ENCODE data around the gene COL21A1.

Gene COL21A1

GRCh38 chr6:56047931-56048540 lies 199.3 kb downstream of the COL21A1 start:
- no peak overlapping the region for H3K4me3 ChIP-seq (ENCODE audit: low read length)
- no peak for DNase-seq (ENCODE audit: low read depth)
- TF ChIP-seq, protein P1, sequence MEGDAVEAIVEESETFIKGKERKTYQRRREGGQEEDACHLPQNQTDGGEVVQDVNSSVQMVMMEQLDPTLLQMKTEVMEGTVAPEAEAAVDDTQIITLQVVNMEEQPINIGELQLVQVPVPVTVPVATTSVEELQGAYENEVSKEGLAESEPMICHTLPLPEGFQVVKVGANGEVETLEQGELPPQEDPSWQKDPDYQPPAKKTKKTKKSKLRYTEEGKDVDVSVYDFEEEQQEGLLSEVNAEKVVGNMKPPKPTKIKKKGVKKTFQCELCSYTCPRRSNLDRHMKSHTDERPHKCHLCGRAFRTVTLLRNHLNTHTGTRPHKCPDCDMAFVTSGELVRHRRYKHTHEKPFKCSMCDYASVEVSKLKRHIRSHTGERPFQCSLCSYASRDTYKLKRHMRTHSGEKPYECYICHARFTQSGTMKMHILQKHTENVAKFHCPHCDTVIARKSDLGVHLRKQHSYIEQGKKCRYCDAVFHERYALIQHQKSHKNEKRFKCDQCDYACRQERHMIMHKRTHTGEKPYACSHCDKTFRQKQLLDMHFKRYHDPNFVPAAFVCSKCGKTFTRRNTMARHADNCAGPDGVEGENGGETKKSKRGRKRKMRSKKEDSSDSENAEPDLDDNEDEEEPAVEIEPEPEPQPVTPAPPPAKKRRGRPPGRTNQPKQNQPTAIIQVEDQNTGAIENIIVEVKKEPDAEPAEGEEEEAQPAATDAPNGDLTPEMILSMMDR (conservative IDR thresholded peaks at IDR 0.05; ENCODE audit: low read depth, low read length) = no peak

- no peak overlapping the region for H3K4me3 ChIP-seq (ENCODE audit: low read length)
- TF ChIP-seq, protein P1 (conservative IDR thresholded peaks at IDR 0.05; ENCODE audit: low read depth, low read length) = no peak
- peak; percentile 31 for DNase-seq (ENCODE audit: low read depth)
These were observed 200.8 kb downstream of the COL21A1 start for GRCh38 chr6:56046576-56046975.

DNA sequence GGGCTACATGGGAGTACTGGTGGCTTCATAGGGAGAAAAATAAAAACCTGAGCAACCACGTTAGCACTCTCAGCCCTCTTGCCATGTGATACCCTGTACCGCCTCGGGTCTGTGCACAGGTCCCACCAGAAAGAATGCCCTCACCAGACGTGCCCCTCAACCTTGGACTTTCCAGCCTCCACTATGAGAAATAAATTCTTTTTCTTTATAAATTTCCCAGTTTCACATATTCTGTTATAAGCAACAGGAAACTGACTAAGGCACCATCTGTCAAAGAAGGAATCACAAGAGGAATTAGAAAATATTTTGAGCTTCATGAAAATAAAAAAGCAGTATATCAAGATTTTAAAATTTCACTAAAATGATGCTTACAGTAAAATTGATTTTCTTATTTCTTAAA lies 203.6 kb downstream of the COL21A1 start:
- TF ChIP-seq, protein P1 (conservative IDR thresholded peaks at IDR 0.05; ENCODE audit: low read depth, low read length) = no peak
- DNase-seq (ENCODE audit: low read depth) = no peak
- H3K4me3 ChIP-seq (ENCODE audit: low read length) = no peak overlapping the region

- H3K4me3 ChIP-seq (ENCODE audit: low read length) = no peak overlapping the region
- no peak for DNase-seq (ENCODE audit: low read depth)
- TF ChIP-seq, protein P1 (conservative IDR thresholded peaks at IDR 0.05; ENCODE audit: low read depth, low read length) = no peak
These were observed 204.3 kb downstream of the COL21A1 start for GRCh38 chr6:56043076-56043475.

DNA sequence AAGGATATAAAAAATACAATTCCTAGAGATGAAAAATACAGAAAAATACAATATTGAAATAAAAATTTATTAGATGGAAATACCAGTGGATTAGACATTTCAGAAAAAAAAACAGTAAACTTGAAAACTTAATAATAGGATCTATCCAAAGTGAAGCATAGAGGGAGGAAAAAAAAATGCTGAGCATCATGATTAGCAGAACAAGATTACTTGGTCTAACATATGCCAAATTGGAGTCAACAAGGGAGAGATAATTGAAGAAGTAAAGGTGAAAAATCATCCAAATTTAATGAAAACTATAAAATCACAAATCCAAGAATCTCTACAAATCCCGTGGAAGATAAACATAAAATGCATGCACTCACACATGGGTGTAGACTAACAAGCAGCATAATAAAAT lies 205.8 kb downstream of the COL21A1 start:
- DNase-seq (ENCODE audit: low read depth) = no peak
- TF ChIP-seq, protein P1 (conservative IDR thresholded peaks at IDR 0.05; ENCODE audit: low read depth, low read length) = no peak
- no peak overlapping the region for H3K4me3 ChIP-seq (ENCODE audit: low read length)

- TF ChIP-seq, protein P1 (conservative IDR thresholded peaks at IDR 0.05; ENCODE audit: low read depth, low read length) = no peak
- no peak overlapping the region for H3K4me3 ChIP-seq (ENCODE audit: low read length)
- DNase-seq (ENCODE audit: low read depth) = no peak
These were observed 206.5 kb downstream of the COL21A1 start for GRCh38 chr6:56040889-56041301.

GRCh38 chr6:56040223-56040622 lies 207.2 kb downstream of the COL21A1 start:
- no peak for DNase-seq (ENCODE audit: low read depth)
- no peak overlapping the region for H3K4me3 ChIP-seq (ENCODE audit: low read length)
- TF ChIP-seq, protein P1 (conservative IDR thresholded peaks at IDR 0.05; ENCODE audit: low read depth, low read length) = no peak
